GM19035 (cell line): ENCODE data around the gene BCAR3.

Experiments used
- ATAC-seq: cut with Tn5 transposase; IDR thresholded peaks from one replicate; pipeline ENCODE4 v1.9.1; 2021; ENCODE audit not compliant: unreplicated experiment

BCAR3 gene

DNA sequence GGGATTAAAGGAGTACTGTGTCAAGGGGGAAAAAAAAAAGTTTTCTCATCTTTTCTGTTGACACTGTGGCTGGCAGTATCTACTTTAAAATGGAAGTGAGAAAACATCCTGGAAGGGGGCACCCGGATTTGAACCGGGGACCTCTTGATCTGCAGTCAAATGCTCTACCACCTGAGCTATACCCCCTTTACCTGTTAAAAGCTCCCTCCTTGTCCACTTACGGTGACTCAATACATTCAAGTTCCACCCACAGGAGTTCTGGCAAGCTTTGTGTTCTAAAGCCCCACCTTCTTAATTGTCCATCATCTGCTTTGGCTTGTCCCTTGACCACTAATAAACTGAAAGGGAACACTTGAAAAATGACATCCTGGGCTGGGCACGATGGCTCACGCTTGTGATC is 165.5 kb downstream of the BCAR3 start:
- no peak for ATAC-seq
